DOHH2 (cell line): ENCODE measurements around the gene MPHOSPH9.

Experiments
- CTCF ChIP-seq: fragments of 200-600 bp; sonication (generic); IDR thresholded peaks from one replicate; pipeline ENCODE4 v1.5.1; 2014; ENCODE audit warnings: antibody characterized with exemption, mild to moderate bottlenecking, low read depth, low read length; ENCODE audit not compliant: poor library complexity, severe bottlenecking
- EZH2phosphoT487 ChIP-seq: fragments of 200-600 bp; sonication (generic); IDR thresholded peaks from 2 replicates; pipeline ENCODE4 v1.6.1; 2017; ENCODE audit warnings: borderline replicate concordance, mild to moderate bottlenecking, antibody characterized with exemption, low read length, moderate library complexity, mixed read lengths

GRCh38 chr12:123150275-123150743 is 82.6 kb downstream of the MPHOSPH9 start:
- TF ChIP-seq CTCF = no peak
- TF ChIP-seq EZH2phosphoT487 = no peak
